Measurements from ENCODE around the gene CCDC88B.

DNA sequence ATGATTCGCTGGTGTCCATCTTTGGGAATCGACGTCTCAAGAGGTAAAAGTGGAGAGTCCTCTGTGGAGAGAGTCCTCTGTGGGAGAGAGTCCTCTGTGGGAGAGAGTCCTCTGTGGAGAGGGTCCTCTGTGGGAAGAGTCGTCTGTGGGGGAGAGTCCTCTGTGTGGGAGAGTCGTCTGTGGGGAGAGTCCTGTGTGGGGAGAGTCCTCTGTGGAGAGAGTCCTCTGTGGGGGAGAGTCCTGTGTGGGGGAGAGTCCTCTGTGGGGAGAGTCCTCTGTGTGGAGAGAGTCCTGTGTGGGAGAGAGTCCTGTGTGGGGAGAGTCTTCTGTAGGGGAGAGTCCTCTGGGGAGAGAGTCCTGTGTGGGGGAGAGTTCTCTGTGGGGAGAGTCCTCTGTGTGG lies 19.0 kb upstream of the CCDC88B start:
- TF ChIP-seq EZH2 (IDR thresholded peaks at IDR 0.05; ENCODE audit: insufficient read depth, poor library complexity, severe bottlenecking) (no peak), EZH2phosphoT487 (IDR thresholded peaks at IDR 0.05; ENCODE audit: insufficient read depth, low read depth) (no peak)
